ENCODE data around the gene OBSCN.
A peak's percentile ranks its signal among the peaks of the same experiment; 100 is the strongest.
"Not testable (repeated sequence)": the region's sequence is repeated elsewhere in the genome, so short reads cannot be mapped to it uniquely, and the experiment has no call there.

OBSCN gene

DNA sequence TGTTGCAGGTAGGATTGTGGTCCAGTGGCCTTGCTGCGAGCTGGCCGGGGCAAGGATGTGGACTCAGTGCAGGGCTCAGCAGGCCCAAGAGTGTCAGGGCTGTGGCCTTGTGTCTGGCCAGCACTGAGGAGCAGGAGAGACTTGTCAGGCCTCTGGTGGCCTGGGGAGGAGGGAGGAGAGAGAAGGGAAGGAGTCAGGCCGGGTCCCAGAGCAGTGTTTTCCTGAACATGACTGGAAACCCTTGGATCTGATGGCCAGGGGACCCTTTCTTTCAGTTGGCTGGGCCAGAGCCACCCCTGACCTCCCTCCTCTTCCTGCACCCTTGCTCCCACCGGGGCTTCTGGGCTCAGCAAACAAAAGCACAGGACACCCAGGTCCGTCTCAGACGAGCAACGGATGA, 37.2 kb upstream of the OBSCN start:
- TF ChIP-seq, protein P1, sequence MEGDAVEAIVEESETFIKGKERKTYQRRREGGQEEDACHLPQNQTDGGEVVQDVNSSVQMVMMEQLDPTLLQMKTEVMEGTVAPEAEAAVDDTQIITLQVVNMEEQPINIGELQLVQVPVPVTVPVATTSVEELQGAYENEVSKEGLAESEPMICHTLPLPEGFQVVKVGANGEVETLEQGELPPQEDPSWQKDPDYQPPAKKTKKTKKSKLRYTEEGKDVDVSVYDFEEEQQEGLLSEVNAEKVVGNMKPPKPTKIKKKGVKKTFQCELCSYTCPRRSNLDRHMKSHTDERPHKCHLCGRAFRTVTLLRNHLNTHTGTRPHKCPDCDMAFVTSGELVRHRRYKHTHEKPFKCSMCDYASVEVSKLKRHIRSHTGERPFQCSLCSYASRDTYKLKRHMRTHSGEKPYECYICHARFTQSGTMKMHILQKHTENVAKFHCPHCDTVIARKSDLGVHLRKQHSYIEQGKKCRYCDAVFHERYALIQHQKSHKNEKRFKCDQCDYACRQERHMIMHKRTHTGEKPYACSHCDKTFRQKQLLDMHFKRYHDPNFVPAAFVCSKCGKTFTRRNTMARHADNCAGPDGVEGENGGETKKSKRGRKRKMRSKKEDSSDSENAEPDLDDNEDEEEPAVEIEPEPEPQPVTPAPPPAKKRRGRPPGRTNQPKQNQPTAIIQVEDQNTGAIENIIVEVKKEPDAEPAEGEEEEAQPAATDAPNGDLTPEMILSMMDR (IDR thresholded peaks at IDR 0.05; ENCODE audit: low read depth, low read length), result no peak
- peaks cover 6% of the 10 kb centered on the region for H3K36me3 ChIP-seq
- no peak overlapping the region for H3K4me3 ChIP-seq (ENCODE audit: low read depth, low read length)

DNA sequence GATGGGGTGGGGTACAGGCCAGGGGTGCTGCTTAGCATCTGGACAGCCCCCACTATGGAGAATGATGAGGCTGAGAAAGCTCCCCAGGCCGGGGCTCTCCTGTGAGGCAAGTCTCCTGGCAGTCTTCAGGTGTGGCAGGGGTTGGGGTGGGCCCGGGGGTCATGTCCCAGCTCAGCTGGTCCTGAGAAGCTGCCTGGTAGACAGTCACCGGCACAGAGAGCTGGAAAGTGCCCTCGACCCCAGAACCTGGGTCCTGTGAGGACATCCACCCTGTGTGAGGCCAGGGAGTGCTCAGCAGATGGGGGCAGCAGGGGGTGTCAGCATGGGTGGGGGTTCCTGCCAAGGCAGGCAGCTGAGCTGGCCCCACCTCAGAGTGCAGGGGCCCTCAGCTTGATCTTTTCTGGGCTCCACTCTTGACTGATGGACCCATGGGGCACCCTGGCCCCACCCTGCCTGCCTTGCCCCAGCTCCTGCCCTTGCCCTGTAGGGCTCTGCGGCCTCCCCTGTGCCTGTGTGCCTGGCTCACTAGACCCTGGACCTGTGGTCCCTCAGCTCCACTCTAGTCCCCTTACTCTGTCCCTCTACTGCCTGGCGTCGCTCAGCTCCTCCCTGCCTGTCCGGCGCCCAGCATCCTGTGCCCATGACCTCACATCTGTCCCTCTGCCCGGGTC, 36.5 kb upstream of the OBSCN start:
- no peak overlapping the region for H3K4me3 ChIP-seq (ENCODE audit: low read depth, low read length)
- no peaks in the 10 kb centered on the region for H3K4me1 ChIP-seq
- H3K9me3 ChIP-seq, result no peaks in the 10 kb centered on the region
- H3K27me3 ChIP-seq, result no peaks in the 10 kb centered on the region
- H3K36me3 ChIP-seq, result peaks cover 6% of the 10 kb centered on the region
- DNase-seq, result peak; percentile 2
- TF ChIP-seq, protein P1 (IDR thresholded peaks at IDR 0.05; ENCODE audit: low read depth, low read length), result no peak

More for the DNA sequence above, 37.2 kb upstream of the OBSCN start:
- no peaks in the 10 kb centered on the region for H3K4me1 ChIP-seq
- no peaks in the 10 kb centered on the region for H3K9me3 ChIP-seq
- DNase-seq, result no peak
- no peaks in the 10 kb centered on the region for H3K27me3 ChIP-seq

DNA sequence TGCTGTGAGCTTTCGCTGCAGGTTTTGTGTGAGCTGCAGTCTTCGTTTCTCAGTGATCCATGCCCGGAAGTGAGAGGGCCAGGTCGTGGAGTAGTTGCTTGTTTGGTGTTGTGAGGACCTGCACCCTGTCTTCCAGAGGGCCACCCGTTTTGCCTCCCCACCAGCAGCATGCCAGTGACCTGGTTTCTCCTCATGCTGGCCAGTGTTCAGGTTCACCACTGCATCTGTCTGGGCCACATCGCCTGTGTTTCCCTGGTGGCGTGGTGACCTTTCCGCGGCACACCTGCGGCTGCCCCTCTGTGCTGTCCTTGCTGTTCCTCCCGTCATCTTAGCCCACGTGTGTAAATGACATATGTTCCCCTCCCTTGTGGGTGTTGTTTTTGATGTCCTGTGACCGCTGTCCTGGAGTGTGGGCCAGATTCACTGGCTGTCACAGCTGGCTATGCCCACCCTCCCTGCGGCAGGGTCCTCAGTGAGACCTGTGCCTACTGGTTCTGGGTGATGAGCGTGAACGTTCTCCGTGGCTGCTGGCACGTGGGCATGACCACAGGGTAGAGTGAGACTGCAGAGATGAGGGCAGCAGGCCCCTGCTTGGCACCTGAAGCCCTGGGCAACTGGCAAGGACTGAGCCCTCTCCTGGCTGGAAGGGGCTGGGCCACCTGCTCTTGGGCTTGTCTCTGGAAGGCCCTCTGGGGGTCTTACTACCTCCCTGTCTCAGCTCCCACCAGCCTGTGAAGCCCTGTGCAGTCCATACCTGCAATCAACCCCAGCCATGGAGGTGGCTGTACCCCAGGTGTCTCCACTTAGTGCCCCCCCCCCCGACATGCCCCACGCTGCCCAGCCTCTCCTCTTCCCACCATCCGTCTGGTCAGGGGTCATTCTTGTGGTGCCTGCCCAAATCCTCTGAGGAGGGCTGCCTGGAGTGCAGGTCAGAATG, 35.0 kb upstream of the OBSCN start:
- Histone ChIP-seq H3K9me3 (no peaks in the 10 kb centered on the region), H3K4me3 (ENCODE audit: low read depth, low read length) (no peak overlapping the region), H3K4me1 (no peaks in the 10 kb centered on the region), H3K27me3 (no peaks in the 10 kb centered on the region), H3K36me3 (peaks cover 6% of the 10 kb centered on the region)
- TF ChIP-seq, protein P1 (IDR thresholded peaks at IDR 0.05; ENCODE audit: low read depth, low read length), result no peak
- DNase-seq, result no peak

DNA sequence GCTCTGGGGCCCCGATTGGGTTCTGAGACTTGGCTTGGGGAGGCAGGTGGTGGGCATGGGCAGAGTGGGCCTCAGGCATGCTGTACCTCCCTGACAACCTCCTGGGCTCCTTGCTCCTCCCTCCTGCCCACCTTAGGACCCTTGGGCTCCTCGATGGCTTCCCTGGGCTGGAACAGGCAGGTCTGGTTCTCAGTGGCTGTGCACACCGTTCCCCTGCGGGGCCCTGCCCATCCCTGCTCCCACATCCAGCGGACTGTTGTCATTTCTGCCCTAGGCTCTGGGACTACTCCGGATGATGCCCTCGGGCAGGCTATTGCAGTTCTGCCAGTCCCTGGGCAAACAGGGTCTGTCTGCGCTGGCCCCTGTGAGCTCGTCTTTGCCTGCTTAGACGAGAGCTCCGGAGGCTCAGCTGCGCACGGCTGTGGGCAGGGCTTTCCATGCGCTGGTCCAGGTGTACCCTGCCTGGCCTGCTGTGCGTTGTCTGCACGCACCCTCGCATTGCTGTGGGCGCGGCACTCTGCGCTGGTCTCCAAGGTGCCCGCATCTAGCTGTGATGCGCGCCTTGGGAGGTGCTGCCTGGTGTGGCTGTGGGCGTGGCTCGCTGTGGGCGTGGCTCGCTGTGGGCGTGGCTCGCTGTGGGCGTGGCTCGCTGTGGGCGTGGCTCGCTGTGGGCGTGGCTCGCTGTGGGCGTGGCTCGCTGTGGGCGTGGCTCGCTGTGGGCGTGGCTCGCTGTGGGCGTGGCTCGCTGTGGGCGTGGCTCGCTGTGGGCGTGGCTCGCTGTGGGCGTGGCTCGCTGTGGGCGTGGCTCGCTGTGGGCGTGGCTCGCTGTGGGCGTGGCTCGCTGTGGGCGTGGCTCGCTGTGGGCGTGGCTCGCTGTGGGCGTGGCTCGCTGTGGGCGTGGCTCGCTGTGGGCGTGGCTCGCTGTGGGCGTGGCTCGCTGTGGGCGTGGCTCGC, 34.0 kb upstream of the OBSCN start:
- not testable (repeated sequence) for H3K27me3 ChIP-seq; H3K9me3 ChIP-seq; H3K4me1 ChIP-seq; H3K4me3 ChIP-seq (ENCODE audit: low read depth, low read length); H3K36me3 ChIP-seq
- peak; percentile 41 for DNase-seq

GRCh38 chr1:228174482-228175315, 33.1 kb upstream of the OBSCN start:
- TF ChIP-seq, protein P1 (IDR thresholded peaks at IDR 0.05; ENCODE audit: low read depth, low read length), result no peak
- DNase-seq, result peak; percentile 61
- Histone ChIP-seq H3K9me3 (no peaks in the 10 kb centered on the region), H3K27me3 (no peaks in the 10 kb centered on the region), H3K4me3 (ENCODE audit: low read depth, low read length) (peak overlapping the region; percentile 39), H3K4me1 (peaks cover 6% of the 10 kb centered on the region; the same call in 1 of the 2 replicates), H3K36me3 (peaks cover 6% of the 10 kb centered on the region)
